Measurements from ENCODE around the gene CXCR6.

DNA sequence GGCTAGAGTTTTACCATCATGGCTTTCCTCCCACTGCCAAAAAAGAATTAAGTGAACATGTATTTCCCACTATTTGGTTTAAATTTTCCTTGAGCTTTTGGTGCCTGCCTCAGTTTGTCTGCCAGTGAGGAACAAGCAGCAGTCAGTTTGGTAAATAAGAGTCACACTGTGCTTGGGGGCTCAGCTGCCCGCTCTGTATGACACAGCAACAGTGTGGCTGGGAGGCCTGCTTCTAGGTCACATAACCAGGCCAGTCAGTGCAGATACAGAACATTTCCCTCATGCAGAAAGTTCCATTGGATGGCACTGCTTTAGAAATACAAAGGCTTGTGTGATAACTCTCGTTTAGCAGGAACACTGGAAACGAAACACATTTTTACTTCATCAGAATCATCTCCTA, 26.7 kb downstream of the CXCR6 start:
- TF ChIP-seq TARDBP (IDR thresholded peaks at IDR 0.05) (no peak), HDGF (IDR thresholded peaks at IDR 0.05; ENCODE audit: borderline replicate concordance) (no peak), SUZ12 (IDR thresholded peaks at IDR 0.05) (no peak), ELF4 (IDR thresholded peaks at IDR 0.05) (no peak), LEF1 (IDR thresholded peaks at IDR 0.05; ENCODE audit: borderline replicate concordance) (no peak), ZNF384 (IDR thresholded peaks at IDR 0.05) (no peak), FOXM1 (IDR thresholded peaks at IDR 0.05; ENCODE audit: borderline replicate concordance) (no peak), PKNOX1 (IDR thresholded peaks at IDR 0.05) (no peak), ARNT (IDR thresholded peaks at IDR 0.05) (no peak), BHLHE40 (IDR thresholded peaks at IDR 0.05; ENCODE audit: borderline replicate concordance) (no peak), FOXA1 (IDR thresholded peaks at IDR 0.05) (no peak)

All from HEK293T (cell line).